GM21526 (cell line): ENCODE data around the gene LRRIQ1.

ENCODE experiments used
- ATAC-seq: cut with Tn5 transposase; IDR thresholded peaks from one replicate; pipeline ENCODE4 v1.9.1; 2021; ENCODE audit warnings: moderate library complexity; ENCODE audit not compliant: unreplicated experiment, low FRiP score

Gene LRRIQ1

GRCh38 chr12:85058339-85058738 is 22.2 kb downstream of the LRRIQ1 start:
- ATAC-seq = peak; percentile 50

- ATAC-seq = no peak
These were observed 23.4 kb downstream of the LRRIQ1 start for GRCh38 chr12:85059594-85059993.

GRCh38 chr12:85060916-85061315 is 24.8 kb downstream of the LRRIQ1 start:
- no peak for ATAC-seq

- ATAC-seq = no peak
These were observed 29.8 kb downstream of the LRRIQ1 start for GRCh38 chr12:85065837-85066482.

- ATAC-seq = no peak
These were observed 36.7 kb downstream of the LRRIQ1 start for GRCh38 chr12:85072826-85073225.

GRCh38 chr12:85076688-85077430 is 40.7 kb downstream of the LRRIQ1 start:
- ATAC-seq = peak; percentile 79

- ATAC-seq = no peak
These were observed 48.9 kb downstream of the LRRIQ1 start for GRCh38 chr12:85085066-85085465.

- no peak for ATAC-seq
These were observed 53.6 kb downstream of the LRRIQ1 start for GRCh38 chr12:85089792-85090191.

- ATAC-seq = no peak
These were observed 56.7 kb downstream of the LRRIQ1 start for GRCh38 chr12:85092814-85093370.

GRCh38 chr12:85095501-85095900 is 59.4 kb downstream of the LRRIQ1 start:
- ATAC-seq = no peak

- ATAC-seq = no peak
These were observed 94.5 kb downstream of the LRRIQ1 start for GRCh38 chr12:85130646-85131045.

- ATAC-seq = no peak
These were observed 102.7 kb downstream of the LRRIQ1 start for GRCh38 chr12:85138833-85139232.

- ATAC-seq = no peak
These were observed 111.2 kb downstream of the LRRIQ1 start for GRCh38 chr12:85147331-85147730.

GRCh38 chr12:85152311-85152729 is 116.2 kb downstream of the LRRIQ1 start:
- no peak for ATAC-seq

- ATAC-seq = no peak
These were observed 119.6 kb downstream of the LRRIQ1 start for GRCh38 chr12:85155791-85156190.

GRCh38 chr12:85156569-85156968 is 120.4 kb downstream of the LRRIQ1 start:
- no peak for ATAC-seq

GRCh38 chr12:85157035-85157603 is 121.0 kb downstream of the LRRIQ1 start:
- ATAC-seq = no peak

GRCh38 chr12:85163752-85164321 is 127.7 kb downstream of the LRRIQ1 start:
- no peak for ATAC-seq

- no peak for ATAC-seq
These were observed 143.6 kb downstream of the LRRIQ1 start for GRCh38 chr12:85179680-85180270.

- ATAC-seq = no peak
These were observed 146.5 kb downstream of the LRRIQ1 start for GRCh38 chr12:85182699-85183098.

- ATAC-seq = no peak
These were observed 147.7 kb downstream of the LRRIQ1 start for GRCh38 chr12:85183855-85184254.
